BJ (cell line): ENCODE results near the gene AGAP1. TPM values are rescaled to one million over a fixed set of nuclear protein-coding genes. Genes with fewer than 3 reads are reported as not detected.
"Not testable (repeated sequence)": the region's sequence is repeated elsewhere in the genome, so short reads cannot be mapped to it uniquely, and the experiment has no call there.

Source experiments
- CTCF ChIA-PET: fragments of 350-600 bp; formaldehyde crosslinking; extraction: SDS; loops from one replicate; lab custom pipeline; 2021; ENCODE audit warnings: antibody characterized with exemption, inconsistent platforms; lab: Yijun Ruan, JAX
- POLR2A ChIA-PET: fragments of 300-600 bp; sonication (Branson Sonifier 250); formaldehyde crosslinking; extraction: SDS; loops from one replicate; lab custom pipeline; 2021; ENCODE audit warnings: antibody characterized with exemption; lab: Charles Lee
- DNase-seq: peaks from one replicate; pipeline ENCODE4 v3.0.0-alpha.2; 2011; ENCODE audit warnings: low read depth
- H3K27me3 ChIP-seq: 2 replicates; pipeline ENCODE4 v1.6.0; 2011; ENCODE audit warnings: low read length; ENCODE audit not compliant: control insufficient read depth, insufficient read depth
- H3K36me3 ChIP-seq: 2 replicates; pipeline ENCODE4 v1.5.1; 2011; ENCODE audit warnings: low read length; ENCODE audit not compliant: control insufficient read depth, insufficient read depth
- H3K4me3 ChIP-seq: 2 replicates; pipeline ENCODE4 v1.5.1; 2011; ENCODE audit warnings: low read depth, mild to moderate bottlenecking, control low read depth, low read length
- polyA plus RNA-seq: library from polyadenylated mRNA; depleted of rRNA; stranded (reverse); fragments of >200 nt; gene quantifications from 2 replicates; pipeline ENCODE4 v1.2.3, GENCODE V29; 2011
- TF ChIP-seq, protein P1 (sequence below): IDR thresholded peaks from 2 replicates; pipeline ENCODE4 v1.5.1; 2011; ENCODE audit warnings: low read depth, mild to moderate bottlenecking, control low read depth, inconsistent platforms, low read length, moderate library complexity; ENCODE audit not compliant: insufficient read depth

The AGAP1 gene
- polyA plus RNA-seq, 1 experiment = 14.9 TPM

GRCh38 chr2:236089271-236090026 is 595.6 kb downstream of the AGAP1 start:
- no peaks in the 10 kb centered on the region for H3K27me3 ChIP-seq
- DNase-seq = peak; percentile 31
- POLR2A ChIA-PET = no interaction called here
- TF ChIP-seq, protein P1, sequence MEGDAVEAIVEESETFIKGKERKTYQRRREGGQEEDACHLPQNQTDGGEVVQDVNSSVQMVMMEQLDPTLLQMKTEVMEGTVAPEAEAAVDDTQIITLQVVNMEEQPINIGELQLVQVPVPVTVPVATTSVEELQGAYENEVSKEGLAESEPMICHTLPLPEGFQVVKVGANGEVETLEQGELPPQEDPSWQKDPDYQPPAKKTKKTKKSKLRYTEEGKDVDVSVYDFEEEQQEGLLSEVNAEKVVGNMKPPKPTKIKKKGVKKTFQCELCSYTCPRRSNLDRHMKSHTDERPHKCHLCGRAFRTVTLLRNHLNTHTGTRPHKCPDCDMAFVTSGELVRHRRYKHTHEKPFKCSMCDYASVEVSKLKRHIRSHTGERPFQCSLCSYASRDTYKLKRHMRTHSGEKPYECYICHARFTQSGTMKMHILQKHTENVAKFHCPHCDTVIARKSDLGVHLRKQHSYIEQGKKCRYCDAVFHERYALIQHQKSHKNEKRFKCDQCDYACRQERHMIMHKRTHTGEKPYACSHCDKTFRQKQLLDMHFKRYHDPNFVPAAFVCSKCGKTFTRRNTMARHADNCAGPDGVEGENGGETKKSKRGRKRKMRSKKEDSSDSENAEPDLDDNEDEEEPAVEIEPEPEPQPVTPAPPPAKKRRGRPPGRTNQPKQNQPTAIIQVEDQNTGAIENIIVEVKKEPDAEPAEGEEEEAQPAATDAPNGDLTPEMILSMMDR = no peak
- CTCF ChIA-PET = interaction anchor here (0.5 kb wide), 1 partner anchor 16 kb away, joined by 3 read pairs; no protein-coding TSS in a partner anchor
- H3K36me3 ChIP-seq = no peaks in the 10 kb centered on the region
- no peak overlapping the region for H3K4me3 ChIP-seq

DNA sequence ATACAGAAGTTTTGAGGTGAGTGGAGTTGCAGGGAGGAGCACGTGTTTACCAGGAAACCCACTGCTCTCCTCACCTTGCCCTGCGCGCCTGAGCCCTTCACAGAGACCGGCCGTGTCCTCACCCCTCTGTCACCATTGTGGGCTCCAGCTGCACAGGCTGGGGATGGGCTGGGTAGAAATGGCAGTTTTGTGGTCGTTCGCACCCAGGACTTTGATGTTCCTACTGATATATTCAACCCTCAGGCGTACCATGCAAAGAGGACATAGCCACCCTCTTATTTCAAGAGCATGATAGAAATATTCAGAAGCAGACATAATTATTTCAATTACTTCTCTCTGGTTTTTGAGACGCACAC is 596.2 kb downstream of the AGAP1 start:
- DNase-seq = no peak
- TF ChIP-seq, protein P1 = no peak
- Histone ChIP-seq H3K27me3 (no peaks in the 10 kb centered on the region), H3K4me3 (no peak overlapping the region), H3K36me3 (no peaks in the 10 kb centered on the region)
- CTCF ChIA-PET = interaction anchor here (0.5 to 0.6 kb wide), 2 partner anchors 13 to 17 kb away, joined by 3 to 4 read pairs; no protein-coding TSS in a partner anchor
- POLR2A ChIA-PET = no interaction called here

- POLR2A ChIA-PET, H3K4me3 ChIP-seq, CTCF ChIA-PET, H3K27me3 ChIP-seq, H3K36me3 ChIP-seq, DNase-seq: not testable (repeated sequence)
These were observed 597.0 kb downstream of the AGAP1 start for GRCh38 chr2:236090826-236091225.

- H3K4me3 ChIP-seq = no peak overlapping the region
- ChIA-PET POLR2A (no interaction called here), CTCF (interaction anchor here (0.7 kb wide), 1 partner anchor 30 kb away, joined by 3 read pairs; no protein-coding TSS in a partner anchor)
- H3K36me3 ChIP-seq = no peaks in the 10 kb centered on the region
- DNase-seq = no peak
- no peaks in the 10 kb centered on the region for H3K27me3 ChIP-seq
- TF ChIP-seq, protein P1 = no peak
These were observed 598.9 kb downstream of the AGAP1 start for GRCh38 chr2:236092714-236093113.

DNA sequence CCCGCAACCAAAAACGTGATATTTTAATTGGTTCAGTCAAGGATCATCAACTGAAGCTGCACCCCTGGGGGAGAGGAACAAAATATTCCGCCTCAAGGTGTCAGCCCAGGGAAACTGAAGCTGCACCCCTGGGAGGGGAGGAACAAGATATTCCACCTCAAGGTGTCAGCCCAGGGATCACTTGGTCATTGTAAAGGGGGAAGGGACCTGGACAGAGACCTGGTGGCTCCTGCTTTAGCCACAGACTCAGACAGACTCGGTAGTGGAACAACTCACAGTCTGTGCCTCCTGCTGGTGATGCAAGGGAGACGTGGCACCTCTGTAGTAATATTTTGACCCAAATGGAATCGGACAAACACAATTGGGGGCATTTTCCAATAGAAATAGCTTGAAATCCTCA is 599.3 kb downstream of the AGAP1 start:
- TF ChIP-seq, protein P1 = no peak
- Histone ChIP-seq H3K4me3 (no peak overlapping the region), H3K36me3 (no peaks in the 10 kb centered on the region), H3K27me3 (no peaks in the 10 kb centered on the region)
- CTCF ChIA-PET = interaction anchor here (0.7 kb wide), 1 partner anchor 30 kb away, joined by 3 read pairs; no protein-coding TSS in a partner anchor
- POLR2A ChIA-PET = no interaction called here
- no peak for DNase-seq
